Measurements from ENCODE around the gene NDUFB1.

Gene NDUFB1

GRCh38 chr14:92103363-92103989 lies 18.0 kb downstream of the NDUFB1 start:
- DNase-seq (ENCODE audit: insufficient read length, low spot score) (no peak), FAIRE-seq (no peak)

- no peak for DNase-seq (ENCODE audit: insufficient read length, low spot score)
- FAIRE-seq, result no peak
These were observed 21.7 kb downstream of the NDUFB1 start for GRCh38 chr14:92099802-92100201.

GRCh38 chr14:92093320-92093719 lies 28.2 kb downstream of the NDUFB1 start:
- no peak for DNase-seq (ENCODE audit: insufficient read length, low spot score)
- FAIRE-seq, result no peak

GRCh38 chr14:92088494-92088893 lies 33.0 kb downstream of the NDUFB1 start:
- FAIRE-seq, result no peak
- no peak for DNase-seq (ENCODE audit: insufficient read length, low spot score)

- DNase-seq (ENCODE audit: insufficient read length, low spot score) (no peak), FAIRE-seq (no peak)
These were observed 47.0 kb downstream of the NDUFB1 start for GRCh38 chr14:92074555-92074954.

Data from GM19239 (cell line).